ENCODE results near the gene PIK3C3.
"Not testable (repeated sequence)": the region's sequence is repeated elsewhere in the genome, so short reads cannot be mapped to it uniquely, and the experiment has no call there.

The PIK3C3 gene

DNA sequence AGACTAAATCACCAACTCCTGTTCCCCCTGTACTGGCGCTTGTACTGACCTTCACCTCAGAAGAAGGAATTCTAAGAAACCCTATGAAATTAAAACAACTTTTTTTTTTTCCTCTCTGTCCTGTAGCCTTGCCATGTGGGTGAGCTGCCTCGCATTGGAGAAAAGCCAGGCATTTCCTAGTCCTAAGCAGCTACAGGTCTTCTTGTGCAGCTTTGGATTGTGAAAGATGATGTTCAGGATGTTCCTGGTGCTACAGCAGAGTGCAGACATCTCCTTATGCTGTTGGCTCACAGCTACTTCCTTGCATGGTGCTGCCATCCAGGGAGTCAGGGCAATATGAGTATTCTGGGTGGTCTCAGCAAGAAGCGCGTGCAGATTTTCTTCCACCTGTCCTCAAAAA is 11.9 kb downstream of the PIK3C3 start:
- DNase-seq: no peak

- peak; percentile 60 for DNase-seq
Measured at GRCh38 chr18:41967680-41968079, 12.6 kb downstream of the PIK3C3 start.

DNA sequence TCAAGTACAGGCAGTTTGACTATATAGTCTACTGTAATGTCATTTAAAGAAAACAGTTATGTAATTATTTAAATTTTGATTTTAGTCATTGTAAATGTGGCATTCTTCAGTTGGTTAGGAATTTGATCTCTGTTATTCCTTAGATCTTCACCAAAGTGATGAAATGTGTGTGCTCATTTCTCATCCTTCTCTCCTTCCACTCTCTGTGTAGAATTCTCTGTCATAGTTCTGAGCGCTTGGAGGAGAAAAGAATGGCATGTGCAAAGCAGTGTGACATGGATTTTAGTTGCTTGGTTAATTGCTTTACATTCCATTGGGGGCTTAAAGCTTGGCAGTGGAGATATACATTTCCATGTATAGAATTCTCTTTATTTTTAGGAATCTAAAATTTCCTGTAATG is 14.8 kb downstream of the PIK3C3 start:
- no peak for DNase-seq

DNA sequence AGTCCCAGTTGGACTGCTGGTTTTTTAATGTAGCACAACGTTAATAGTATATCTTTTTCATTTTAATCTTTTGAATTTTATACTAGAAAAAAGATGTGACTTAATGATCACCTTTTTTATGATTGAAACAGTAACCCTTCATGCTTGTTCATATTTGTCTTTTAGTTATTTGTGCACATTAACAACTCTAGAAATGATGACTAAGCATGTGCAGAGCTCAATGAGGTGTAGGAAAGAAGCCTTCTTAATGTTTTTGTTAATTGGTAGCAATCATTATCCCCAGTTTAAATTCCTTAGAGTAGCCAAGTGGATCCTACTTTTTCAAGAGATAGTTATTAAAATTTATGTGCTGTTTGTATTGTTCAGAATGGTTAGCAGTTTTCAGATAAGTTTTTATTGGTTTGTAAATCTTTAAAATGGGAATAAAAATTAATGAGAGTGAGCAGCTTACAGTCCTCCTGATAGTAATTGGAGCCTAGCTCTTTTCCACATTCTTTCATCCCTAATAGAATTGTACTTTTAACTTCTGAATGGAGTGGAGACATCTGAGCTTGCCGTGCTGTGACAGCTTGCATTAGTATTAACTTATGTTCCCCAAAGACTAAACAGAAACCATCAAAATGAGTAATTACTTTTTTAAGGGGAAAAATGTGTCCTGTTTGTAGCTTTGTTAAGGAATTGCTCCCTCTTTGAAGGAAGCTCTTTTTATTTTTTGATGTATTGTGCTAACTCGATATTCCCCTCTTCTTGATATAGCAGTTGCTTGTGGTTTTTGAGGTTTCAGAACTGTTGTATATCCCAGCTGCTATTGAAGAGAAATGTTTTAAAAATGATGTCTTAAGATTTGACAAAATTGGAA is 17.3 kb downstream of the PIK3C3 start:
- DNase-seq: no peak

GRCh38 chr18:41973983-41974382 is 18.9 kb downstream of the PIK3C3 start:
- DNase-seq: no peak

GRCh38 chr18:41974796-41975201 is 19.8 kb downstream of the PIK3C3 start:
- DNase-seq: no peak

GRCh38 chr18:41975284-41975683 is 20.2 kb downstream of the PIK3C3 start:
- no peak for DNase-seq

GRCh38 chr18:41977233-41977632 is 22.2 kb downstream of the PIK3C3 start:
- DNase-seq: no peak

- DNase-seq: no peak
Measured at GRCh38 chr18:41982942-41983660, 28.1 kb downstream of the PIK3C3 start.

DNA sequence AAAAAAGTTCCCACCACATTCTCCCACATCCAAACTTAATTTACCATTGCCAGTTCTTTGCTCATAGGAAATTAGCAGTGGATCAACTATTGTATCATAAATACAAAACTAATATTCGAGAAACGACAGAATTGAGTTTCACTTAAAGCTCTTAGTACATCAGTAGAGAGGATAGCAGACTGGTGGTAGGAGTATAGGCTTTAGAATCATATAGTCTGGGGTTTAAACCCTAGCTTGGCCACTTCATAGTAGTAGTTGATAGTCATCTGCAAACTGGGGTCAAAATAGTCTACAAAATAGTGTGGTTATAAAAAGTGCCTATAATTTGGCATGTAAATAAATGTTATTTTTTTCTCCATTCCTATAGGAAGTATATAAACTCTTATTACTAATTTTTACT is 30.9 kb downstream of the PIK3C3 start:
- no peak for DNase-seq

- no peak for DNase-seq
Measured at GRCh38 chr18:41989508-41989907, 34.5 kb downstream of the PIK3C3 start.

- no peak for DNase-seq
Measured at GRCh38 chr18:41992066-41992465, 37.0 kb downstream of the PIK3C3 start.

- DNase-seq: no peak
Measured at GRCh38 chr18:41992703-41993102, 37.7 kb downstream of the PIK3C3 start.

GRCh38 chr18:41993151-41993550 is 38.1 kb downstream of the PIK3C3 start:
- DNase-seq: no peak

- DNase-seq: no peak
Measured at GRCh38 chr18:41996020-41996419, 41.0 kb downstream of the PIK3C3 start.

GRCh38 chr18:41999751-42000150 is 44.7 kb downstream of the PIK3C3 start:
- no peak for DNase-seq

GRCh38 chr18:42001801-42002200 is 46.8 kb downstream of the PIK3C3 start:
- no peak for DNase-seq

GRCh38 chr18:42004653-42005052 is 49.6 kb downstream of the PIK3C3 start:
- no peak for DNase-seq

- no peak for DNase-seq
Measured at GRCh38 chr18:42005782-42006181, 50.7 kb downstream of the PIK3C3 start.

- not testable (repeated sequence) for DNase-seq
Measured at GRCh38 chr18:42009457-42009856, 54.4 kb downstream of the PIK3C3 start.

- DNase-seq: no peak
Measured at GRCh38 chr18:42011053-42011452, 56.0 kb downstream of the PIK3C3 start.

GRCh38 chr18:42018831-42019230 is 63.8 kb downstream of the PIK3C3 start:
- DNase-seq: no peak

GRCh38 chr18:42024131-42024530 is 69.1 kb downstream of the PIK3C3 start:
- DNase-seq: no peak

GRCh38 chr18:42025491-42025890 is 70.5 kb downstream of the PIK3C3 start:
- no peak for DNase-seq

All from right hindlimb (tissue), 1 donor.